IMR-90 (cell line): ENCODE data around the gene ARRDC1. TPM values are rescaled to one million over a fixed set of nuclear protein-coding genes. Genes with fewer than 3 reads are reported as not detected.

Experiments
- ATAC-seq: fragments of 200-7000 bp; cut with Tn5 transposase; 2 replicates; pipeline ENCODE4 v1.9.1; 2020; ENCODE audit warnings: low read depth, mild to moderate bottlenecking, moderate library complexity
- BruUV-seq: library from RNA; stranded (reverse); fragments of 400-500 nt; replicated peaks from 2 replicates; lab custom pipeline; 2021; lab: Mats Ljungman, UMichigan
- CTCF ChIA-PET: fragments of 300-600 bp; formaldehyde crosslinking; extraction: SDS; loops from one replicate; lab custom pipeline; 2021; ENCODE audit warnings: antibody characterized with exemption; lab: Yijun Ruan, JAX
- POLR2A ChIA-PET: fragments of 300-600 bp; sonication (Branson Sonifier 250); formaldehyde crosslinking; loops from one replicate; lab custom pipeline; 2022; ENCODE audit warnings: antibody characterized with exemption; ENCODE audit not compliant: unreplicated experiment; lab: Charles Lee
- DNase-seq: peaks from one replicate; pipeline ENCODE4 v3.0.0; 2013
- H2AFZ ChIP-seq: replicated peaks from 2 replicates; pipeline ENCODE3; 2013; ENCODE audit warnings: low read length, mild to moderate bottlenecking; ENCODE audit not compliant: poor library complexity
- H2AK5ac ChIP-seq: 2 replicates; pipeline ENCODE4 v1.6.1; 2013; ENCODE audit warnings: low read depth, low read length, inconsistent platforms
- H2AK9ac ChIP-seq: replicated peaks from 2 replicates; pipeline ENCODE3; 2013; ENCODE audit warnings: mild to moderate bottlenecking, low read depth, low read length, moderate library complexity; ENCODE audit not compliant: poor library complexity
- H2BK120ac ChIP-seq: 2 replicates; pipeline ENCODE4 v1.6.1; 2013; ENCODE audit warnings: low read depth, low read length, inconsistent platforms
- H2BK15ac ChIP-seq: 3 replicates; pipeline ENCODE4 v1.6.1; 2013; ENCODE audit warnings: low read depth, low read length, inconsistent platforms
- H2BK20ac ChIP-seq: 2 replicates; pipeline ENCODE4 v1.6.1; 2013; ENCODE audit warnings: low read depth, mild to moderate bottlenecking, inconsistent platforms, low read length, moderate library complexity
- H2BK5ac ChIP-seq: 2 replicates; pipeline ENCODE4 v1.6.1; 2013; ENCODE audit warnings: mild to moderate bottlenecking, low read depth, low read length, inconsistent platforms; ENCODE audit not compliant: poor library complexity, severe bottlenecking
- H3K14ac ChIP-seq: replicated peaks from 2 replicates; pipeline ENCODE4 v1.6.1; 2013; ENCODE audit warnings: low read depth, low read length, inconsistent platforms
- H3K18ac ChIP-seq: 2 replicates; pipeline ENCODE4 v1.6.1; 2013; ENCODE audit warnings: low read depth, low read length, control low read depth
- H3K23ac ChIP-seq: 2 replicates; pipeline ENCODE4 v1.6.1; 2013; ENCODE audit warnings: low read depth, low read length, inconsistent platforms
- H3K27ac ChIP-seq: 2 replicates; pipeline ENCODE4 v1.5.1; 2013; ENCODE audit warnings: mild to moderate bottlenecking, control low read depth, low read length; ENCODE audit not compliant: insufficient read depth
- H3K27me3 ChIP-seq: 2 replicates; pipeline ENCODE4 v1.6.1; 2013; ENCODE audit warnings: low read length; ENCODE audit not compliant: control insufficient read depth, insufficient read depth
- H3K36me3 ChIP-seq: 2 replicates; pipeline ENCODE4 v1.6.1; 2013; ENCODE audit warnings: low read length, mixed read lengths; ENCODE audit not compliant: control insufficient read depth, insufficient read depth
- H3K4ac ChIP-seq: 2 replicates; pipeline ENCODE4 v1.6.1; 2013; ENCODE audit warnings: low read depth, low read length, inconsistent platforms
- H3K4me1 ChIP-seq: 2 replicates; pipeline ENCODE4 v1.6.1; 2013; ENCODE audit warnings: low read length, mixed read lengths; ENCODE audit not compliant: control insufficient read depth, insufficient read depth
- H3K4me2 ChIP-seq: 2 replicates; pipeline ENCODE4 v1.6.1; 2013; ENCODE audit warnings: low read depth, mild to moderate bottlenecking, control low read depth, low read length, moderate library complexity
- H3K4me3 ChIP-seq: 2 replicates; pipeline ENCODE4 v1.5.1; 2013; ENCODE audit warnings: low read depth, mild to moderate bottlenecking, control low read depth, low read length, moderate library complexity; ENCODE audit not compliant: insufficient read depth
- H3K56ac ChIP-seq: 2 replicates; pipeline ENCODE4 v1.6.1; 2013; ENCODE audit warnings: low read length, inconsistent platforms; ENCODE audit not compliant: insufficient read depth; ENCODE audit errors: extremely low read depth
- H3K79me1 ChIP-seq, 2 experiments: 2 replicates each; pipeline ENCODE4 v1.6.1; 2013; ENCODE audit warnings: low read length in 2 of 2, inconsistent platforms in 1 of 2, low read depth in 1 of 2
- H3K9ac ChIP-seq: 2 replicates; pipeline ENCODE4 v1.6.1; 2013; ENCODE audit warnings: low read depth, low read length, control low read depth
- H3K9me1 ChIP-seq: 2 replicates; pipeline ENCODE4 v1.6.1; 2013; ENCODE audit warnings: low read length, inconsistent platforms; ENCODE audit not compliant: insufficient read depth
- H3K9me3 ChIP-seq: 2 replicates; pipeline ENCODE4 v1.6.1; 2013; ENCODE audit warnings: low read length; ENCODE audit not compliant: control insufficient read depth, insufficient read depth
- H4K20me1 ChIP-seq: 2 replicates; pipeline ENCODE4 v1.6.1; 2013; ENCODE audit warnings: low read length, inconsistent platforms; ENCODE audit not compliant: insufficient read depth
- H4K5ac ChIP-seq: 2 replicates; pipeline ENCODE4 v1.6.1; 2013; ENCODE audit warnings: mild to moderate bottlenecking, low read depth, low read length, control low read depth
- H4K8ac ChIP-seq, 2 experiments: 2 replicates each; pipeline ENCODE4 v1.6.1; 2013; ENCODE audit warnings: low read depth in 2 of 2, low read length in 2 of 2, control low read depth in 1 of 2, inconsistent platforms in 1 of 2
- H4K91ac ChIP-seq: 2 replicates; pipeline ENCODE4 v1.6.1; 2013; ENCODE audit warnings: low read depth, low read length, inconsistent platforms; ENCODE audit not compliant: insufficient read depth
- CEBPB ChIP-seq: IDR thresholded peaks from 2 replicates; pipeline ENCODE4 v1.6.1; 2012; ENCODE audit warnings: low read depth, low read length, improper control_type of control experiment
- NFE2L2 ChIP-seq: fragments of 150-350 bp; IDR thresholded peaks from 2 replicates; pipeline ENCODE4 v1.6.1; 2016; ENCODE audit warnings: low read depth, mild to moderate bottlenecking, low read length
- SMC3 ChIP-seq: fragments of 150-350 bp; IDR thresholded peaks from 2 replicates; pipeline ENCODE4 v1.6.1; 2016; ENCODE audit warnings: low read depth, mild to moderate bottlenecking, antibody characterized with exemption, low read length, moderate library complexity
- WGBS, 2 experiments: methylation state at CpG; one replicate each; pipeline versions ENCODE4 v1.1.5 to v1.1.7; 2013; ENCODE audit warnings: missing lambda C conversion rate in 2 of 2; ENCODE audit not compliant: insufficient read length in 1 of 2; ENCODE audit errors: extremely low coverage in 2 of 2; 5-methylcytosine and 5-hydroxymethylcytosine counted together
- dilution Hi-C: fragments of 300-500 bp; cut with HindIII; formaldehyde crosslinking; loops from one replicate; pipeline ENCODE4 v1.14.3; 2018; ENCODE audit warnings: low sequenced_read_pairs; ENCODE audit not compliant: unreplicated experiment
- in situ Hi-C: fragments of 300-500 bp; cut with MboI; formaldehyde crosslinking; loops from 3 replicates; pipeline ENCODE4 v1.14.3; 2019; ENCODE audit warnings: low sequenced_read_pairs, inconsistent platforms, mixed read lengths
- intact Hi-C: fragments of 100-400 bp; cut with micrococcal nuclease; formaldehyde crosslinking; loops from 2 replicates; pipeline ENCODE4 v1.10.0; 2022
- polyA plus RNA-seq, 3 experiments: library from polyadenylated mRNA; depleted of rRNA; stranded (reverse); fragments of >200 nt; gene quantifications; 2 replicates each; pipeline ENCODE4 v1.2.3, GENCODE V29; 2012; ENCODE audit warnings: low replicate concordance in 1 of 3
- total RNA-seq: library from RNA; depleted of rRNA; stranded (reverse); fragments of >200 nt; gene quantifications from 2 replicates; pipeline ENCODE4 v1.2.3, GENCODE V29; 2012

The ARRDC1 gene
- total and polyA plus RNA-seq, 2 of the 4 experiments (the other 2 are of a cell fraction): 7.7 to 41.4 TPM

- Histone ChIP-seq H4K5ac (no peak overlapping the region), H2AFZ (no peak overlapping the region), H3K27me3 (no peaks in the 10 kb centered on the region), H2AK5ac (no peak overlapping the region), H2BK15ac (no peak overlapping the region), H3K79me1 (peaks cover 33 to 72% of the 10 kb centered on the region in 2 experiments), H2BK5ac (no peak overlapping the region), H3K9ac (no peak overlapping the region), H3K14ac (no peak overlapping the region), H3K4me3 (no peak overlapping the region), H3K4me1 (peaks cover 4% of the 10 kb centered on the region), H3K4me2 (no peak overlapping the region), H3K23ac (no peak overlapping the region), H4K20me1 (peaks cover 60% of the 10 kb centered on the region), H4K91ac (no peak overlapping the region), H2AK9ac (no peak overlapping the region), H3K9me1 (peaks cover 19% of the 10 kb centered on the region), H3K4ac (no peak overlapping the region), H3K9me3 (no peaks in the 10 kb centered on the region), H3K18ac (no peak overlapping the region), H3K36me3 (peaks cover 3% of the 10 kb centered on the region), H3K27ac (no peak overlapping the region), H4K8ac (no peak overlapping the region), H2BK120ac (no peak overlapping the region), H3K56ac (no peak overlapping the region), H2BK20ac (no peak overlapping the region)
- TF ChIP-seq NFE2L2 (no peak), SMC3 (no peak), CEBPB (no peak)
- CTCF ChIA-PET: interaction anchor here (1.4 kb wide), 1 partner anchor 13 kb away, joined by 3 read pairs; no protein-coding TSS in a partner anchor
- ATAC-seq (no peak), DNase-seq (no peak)
- dilution Hi-C loops (no loop called here), intact Hi-C loops (no loop called here), in situ Hi-C loops (no loop called here)
- POLR2A ChIA-PET: no interaction called here
- no CpG with 5 or more reads among the region's 4 CpGs for WGBS, 2 experiments
- BruUV-seq: no TSS peak
These were observed 54.7 kb downstream of the ARRDC1 start for GRCh38 chr9:137660144-137660543.
